ENCODE results near the gene MINDY4. TPM values are rescaled to one million over a fixed set of nuclear protein-coding genes. Genes with fewer than 3 reads are reported as not detected.

The MINDY4 gene
- total RNA-seq, 5 donors from 2014 or later (not counting 1 experiment from before 2014, with no cell fraction given) = 0.60 to 1.7 (median 1.2) TPM

- H3K4me1 ChIP-seq (ENCODE audit: control insufficient read depth in 1 of 2, extremely low read depth in 1 of 2, insufficient read depth in 2 of 2, low read length in 2 of 2) = no peaks in the 10 kb centered on the region
- H3K9me3 Mint-ChIP-seq = no peaks in the 10 kb centered on the region
- CTCF ChIA-PET = interaction anchor here (0.5 to 0.7 kb wide), 2 partner anchors 16 to 152 kb away, joined by 4 to 7 read pairs; no protein-coding TSS in a partner anchor
- H3K27ac Mint-ChIP-seq = no peak overlapping the region
- ATAC-seq (replicated peaks in 1 of 4) (no peak), DNase-seq (no peak)
- no peak overlapping the region for H3K4me3 Mint-ChIP-seq
- H3K27ac ChIP-seq (ENCODE audit: low read length) = no peak overlapping the region
- no peaks in the 10 kb centered on the region for H3K36me3 ChIP-seq (ENCODE audit: control insufficient read depth in 2 of 2, extremely low read depth in 1 of 2, insufficient read depth in 1 of 2, low read length in 1 of 2)
- H3K27me3 ChIP-seq (replicated peaks in 1 of 2; ENCODE audit: control insufficient read depth in 2 of 2, extremely low read depth in 1 of 2, insufficient read depth in 2 of 2, low read length in 1 of 2) = no peaks in the 10 kb centered on the region
- H3K27me3 Mint-ChIP-seq = no peaks in the 10 kb centered on the region
- WGBS (ENCODE audit: insufficient coverage) = 91% methylated on average over 4 of the region's 5 CpGs
- H3K9me3 ChIP-seq = no peaks in the 10 kb centered on the region
- POLR2A ChIA-PET = no interaction called here
- peaks cover 3% of the 10 kb centered on the region for H3K36me3 Mint-ChIP-seq
- no peak overlapping the region for H3K4me3 ChIP-seq (ENCODE audit: control insufficient read depth in 1 of 2, extremely low read depth in 1 of 2, low read length in 1 of 2)
- H3K4me1 Mint-ChIP-seq = no peaks in the 10 kb centered on the region
These were observed 106.8 kb downstream of the MINDY4 start for GRCh38 chr7:30877993-30878392.

GRCh38 chr7:30879139-30880124 is 108.2 kb downstream of the MINDY4 start:
- Mint-ChIP-seq H3K4me3 (no peak overlapping the region), H3K27ac (no peak overlapping the region), H3K36me3 (no peaks in the 10 kb centered on the region), H3K9me3 (no peaks in the 10 kb centered on the region), H3K27me3 (no peaks in the 10 kb centered on the region), H3K4me1 (no peaks in the 10 kb centered on the region)
- ChIA-PET CTCF (no interaction called here), POLR2A (interaction anchor here in 1 of 2 donors (0.7 kb wide), 1 partner anchor 78 kb away, joined by 3 read pairs; no protein-coding TSS in a partner anchor)
- 78% methylated on average over 10 of the region's 14 CpGs for WGBS (ENCODE audit: insufficient coverage)
- no peaks in the 10 kb centered on the region for H3K36me3 ChIP-seq (ENCODE audit: control insufficient read depth in 2 of 2, extremely low read depth in 1 of 2, insufficient read depth in 1 of 2, low read length in 1 of 2)
- ATAC-seq (replicated peaks in 1 of 4) (no peak), DNase-seq (no peak)
- no peaks in the 10 kb centered on the region for H3K27me3 ChIP-seq (replicated peaks in 1 of 2; ENCODE audit: control insufficient read depth in 2 of 2, extremely low read depth in 1 of 2, insufficient read depth in 2 of 2, low read length in 1 of 2)
- H3K4me1 ChIP-seq (ENCODE audit: control insufficient read depth in 1 of 2, extremely low read depth in 1 of 2, insufficient read depth in 2 of 2, low read length in 2 of 2) = no peaks in the 10 kb centered on the region
- H3K9me3 ChIP-seq = no peaks in the 10 kb centered on the region
- H3K4me3 ChIP-seq (ENCODE audit: control insufficient read depth in 1 of 2, extremely low read depth in 1 of 2, low read length in 1 of 2) = no peak overlapping the region
- H3K27ac ChIP-seq (ENCODE audit: low read length) = no peak overlapping the region

- H3K9me3 Mint-ChIP-seq = no peaks in the 10 kb centered on the region
- H3K27ac Mint-ChIP-seq = no peak overlapping the region
- no peaks in the 10 kb centered on the region for H3K4me1 ChIP-seq (ENCODE audit: control insufficient read depth in 1 of 2, extremely low read depth in 1 of 2, insufficient read depth in 2 of 2, low read length in 2 of 2)
- ATAC-seq (replicated peaks in 1 of 4) (no peak), DNase-seq (no peak)
- no peaks in the 10 kb centered on the region for H3K36me3 ChIP-seq (ENCODE audit: control insufficient read depth in 2 of 2, extremely low read depth in 1 of 2, insufficient read depth in 1 of 2, low read length in 1 of 2)
- no peaks in the 10 kb centered on the region for H3K4me1 Mint-ChIP-seq
- H3K36me3 Mint-ChIP-seq = no peaks in the 10 kb centered on the region
- no peaks in the 10 kb centered on the region for H3K27me3 Mint-ChIP-seq
- POLR2A ChIA-PET = interaction anchor here in 1 of 2 donors (0.7 kb wide), 1 partner anchor 77 kb away, joined by 3 read pairs; no protein-coding TSS in a partner anchor
- no peaks in the 10 kb centered on the region for H3K27me3 ChIP-seq (replicated peaks in 1 of 2; ENCODE audit: control insufficient read depth in 2 of 2, extremely low read depth in 1 of 2, insufficient read depth in 2 of 2, low read length in 1 of 2)
- H3K4me3 Mint-ChIP-seq = no peak overlapping the region
- 55% methylated on average over 4 of the region's 12 CpGs for WGBS (ENCODE audit: insufficient coverage)
- H3K27ac ChIP-seq (ENCODE audit: low read length) = no peak overlapping the region
- no peaks in the 10 kb centered on the region for H3K9me3 ChIP-seq
- H3K4me3 ChIP-seq (ENCODE audit: control insufficient read depth in 1 of 2, extremely low read depth in 1 of 2, low read length in 1 of 2) = no peak overlapping the region
- CTCF ChIA-PET = no interaction called here
These were observed 109.0 kb downstream of the MINDY4 start for GRCh38 chr7:30880125-30880720.

DNA sequence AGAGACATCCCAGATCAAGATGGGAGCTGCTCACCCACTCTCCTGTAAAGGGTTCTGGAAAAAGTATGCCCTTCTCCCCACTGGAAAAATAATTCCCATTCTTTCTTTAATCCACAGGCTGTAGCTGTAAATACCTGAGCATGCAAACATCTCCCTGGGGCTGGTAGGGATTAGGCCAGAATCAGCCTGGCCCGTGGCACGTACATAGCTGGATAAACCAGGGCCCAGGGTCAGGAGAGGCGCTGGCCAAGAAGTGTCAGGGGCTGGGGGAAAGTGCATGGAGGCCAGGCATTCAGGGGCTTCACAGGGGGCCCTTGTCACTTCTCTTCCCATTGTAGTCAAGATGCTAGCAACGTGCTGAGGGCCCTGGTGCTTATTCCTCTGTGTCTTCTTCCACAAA is 109.7 kb downstream of the MINDY4 start:
- Mint-ChIP-seq H3K4me1 (no peaks in the 10 kb centered on the region), H3K36me3 (no peaks in the 10 kb centered on the region), H3K4me3 (no peak overlapping the region), H3K27me3 (no peaks in the 10 kb centered on the region), H3K9me3 (no peaks in the 10 kb centered on the region), H3K27ac (no peak overlapping the region)
- no peak overlapping the region for H3K4me3 ChIP-seq (ENCODE audit: control insufficient read depth in 1 of 2, extremely low read depth in 1 of 2, low read length in 1 of 2)
- WGBS (ENCODE audit: insufficient coverage) = 69% methylated on average over 4 of the region's 4 CpGs
- H3K27me3 ChIP-seq (replicated peaks in 1 of 2; ENCODE audit: control insufficient read depth in 2 of 2, extremely low read depth in 1 of 2, insufficient read depth in 2 of 2, low read length in 1 of 2) = no peaks in the 10 kb centered on the region
- H3K27ac ChIP-seq (ENCODE audit: low read length) = no peak overlapping the region
- CTCF ChIA-PET = no interaction called here
- H3K9me3 ChIP-seq = no peaks in the 10 kb centered on the region
- no peak for ATAC-seq (replicated peaks in 1 of 4)
- no peaks in the 10 kb centered on the region for H3K36me3 ChIP-seq (ENCODE audit: control insufficient read depth in 2 of 2, extremely low read depth in 1 of 2, insufficient read depth in 1 of 2, low read length in 1 of 2)
- DNase-seq = no peak
- H3K4me1 ChIP-seq (ENCODE audit: control insufficient read depth in 1 of 2, extremely low read depth in 1 of 2, insufficient read depth in 2 of 2, low read length in 2 of 2) = no peaks in the 10 kb centered on the region
- POLR2A ChIA-PET = no interaction called here

DNA sequence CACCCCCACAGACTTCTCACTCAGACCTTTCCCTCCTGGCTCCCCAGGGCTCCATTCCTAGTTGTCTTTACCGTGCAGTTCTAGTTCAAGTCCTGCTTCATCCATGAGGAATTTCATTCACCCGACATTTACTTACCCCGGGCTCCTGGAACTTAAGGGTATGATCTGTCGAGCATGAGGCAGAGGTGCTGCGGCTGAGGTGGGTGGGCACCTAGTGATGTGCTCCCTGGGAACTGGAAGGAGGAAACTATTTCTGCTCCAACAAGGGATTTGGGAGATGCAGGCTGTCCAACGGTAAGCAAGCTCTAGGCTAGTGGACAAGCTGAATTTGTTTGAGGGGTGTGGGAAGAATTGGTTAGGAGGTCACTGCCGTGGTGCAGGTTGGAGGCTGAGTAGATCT is 110.2 kb downstream of the MINDY4 start:
- H3K27ac ChIP-seq (ENCODE audit: low read length) = no peak overlapping the region
- ATAC-seq (replicated peaks in 1 of 4) (no peak), DNase-seq (no peak)
- no peaks in the 10 kb centered on the region for H3K4me1 ChIP-seq (ENCODE audit: control insufficient read depth in 1 of 2, extremely low read depth in 1 of 2, insufficient read depth in 2 of 2, low read length in 2 of 2)
- Mint-ChIP-seq H3K4me1 (no peaks in the 10 kb centered on the region), H3K27ac (no peak overlapping the region), H3K4me3 (no peak overlapping the region), H3K27me3 (no peaks in the 10 kb centered on the region), H3K36me3 (no peaks in the 10 kb centered on the region), H3K9me3 (no peaks in the 10 kb centered on the region)
- no peaks in the 10 kb centered on the region for H3K27me3 ChIP-seq (replicated peaks in 1 of 2; ENCODE audit: control insufficient read depth in 2 of 2, extremely low read depth in 1 of 2, insufficient read depth in 2 of 2, low read length in 1 of 2)
- ChIA-PET CTCF (no interaction called here), POLR2A (no interaction called here)
- no peaks in the 10 kb centered on the region for H3K36me3 ChIP-seq (ENCODE audit: control insufficient read depth in 2 of 2, extremely low read depth in 1 of 2, insufficient read depth in 1 of 2, low read length in 1 of 2)
- H3K9me3 ChIP-seq = no peaks in the 10 kb centered on the region
- no peak overlapping the region for H3K4me3 ChIP-seq (ENCODE audit: control insufficient read depth in 1 of 2, extremely low read depth in 1 of 2, low read length in 1 of 2)
- WGBS (ENCODE audit: insufficient coverage) = 85% methylated on average over 4 of the region's 7 CpGs

GRCh38 chr7:30884881-30885280 is 113.7 kb downstream of the MINDY4 start:
- Mint-ChIP-seq H3K9me3 (no peaks in the 10 kb centered on the region), H3K4me3 (no peak overlapping the region), H3K4me1 (no peaks in the 10 kb centered on the region), H3K27me3 (no peaks in the 10 kb centered on the region), H3K27ac (no peak overlapping the region), H3K36me3 (no peaks in the 10 kb centered on the region)
- Histone ChIP-seq H3K9me3 (no peaks in the 10 kb centered on the region), H3K4me1 (ENCODE audit: control insufficient read depth in 1 of 2, extremely low read depth in 1 of 2, insufficient read depth in 2 of 2, low read length in 2 of 2) (no peaks in the 10 kb centered on the region), H3K4me3 (ENCODE audit: control insufficient read depth in 1 of 2, extremely low read depth in 1 of 2, low read length in 1 of 2) (no peak overlapping the region), H3K27me3 (replicated peaks in 1 of 2; ENCODE audit: control insufficient read depth in 2 of 2, extremely low read depth in 1 of 2, insufficient read depth in 2 of 2, low read length in 1 of 2) (no peaks in the 10 kb centered on the region), H3K36me3 (ENCODE audit: control insufficient read depth in 2 of 2, extremely low read depth in 1 of 2, insufficient read depth in 1 of 2, low read length in 1 of 2) (no peaks in the 10 kb centered on the region), H3K27ac (ENCODE audit: low read length) (no peak overlapping the region)
- ATAC-seq (replicated peaks in 1 of 4) (no peak), DNase-seq (no peak)
- CTCF ChIA-PET = no interaction called here
- POLR2A ChIA-PET = no interaction called here

Measured in T-cell (primary cell).